SKM-1 treated with dmso at 0.1 percent for 144 hours (cell line): Measurements from ENCODE around the gene STARD13.
A peak's percentile ranks its signal among the peaks of the same experiment; 100 is the strongest.

Source experiments
- DNase-seq: peaks from one replicate; lab custom pipeline; 2025; ENCODE audit not compliant: unreplicated experiment; lab: John Stamatoyannopoulos, UW

The STARD13 gene

DNA sequence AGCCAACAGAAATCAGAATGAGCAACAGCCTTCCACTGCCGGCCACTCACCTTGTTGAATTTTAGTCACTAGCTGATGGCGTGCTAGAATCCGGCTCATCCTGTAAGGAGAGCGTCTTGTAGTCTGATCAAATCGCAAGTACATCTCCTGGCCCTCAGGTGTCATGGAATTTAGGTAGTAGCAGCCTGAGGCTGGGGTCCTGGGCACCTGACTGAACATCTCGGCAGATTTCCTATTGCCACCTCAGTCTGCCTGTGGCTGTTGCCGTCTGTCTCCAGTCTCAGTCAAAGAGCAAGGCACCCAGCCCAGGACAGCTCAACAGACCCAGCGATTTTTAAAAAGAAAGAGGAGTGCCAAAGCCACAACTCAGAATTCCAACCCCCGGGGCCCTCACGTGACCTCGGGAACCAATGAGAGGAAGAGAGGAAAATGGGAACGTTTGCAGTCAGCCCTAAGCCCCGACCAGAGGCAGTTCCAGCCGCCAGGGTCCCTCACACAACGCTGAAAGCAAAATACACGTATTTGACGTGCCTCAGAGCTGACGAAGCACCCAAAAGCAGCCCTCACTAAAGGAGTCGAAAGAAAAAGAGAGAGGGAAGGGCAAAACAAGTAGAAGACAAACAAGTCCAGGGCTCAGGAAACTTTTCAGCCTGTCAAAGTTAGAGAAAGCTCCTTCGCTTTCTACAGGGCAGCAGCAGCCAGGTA, at the start of gene STARD13:
Gene STARD13 (minus strand): TSS at position 336 of the 705 bp plus-strand sequence. CDS start 117 bp downstream, at position 219.
- DNase-seq: peak; percentile 6

DNA sequence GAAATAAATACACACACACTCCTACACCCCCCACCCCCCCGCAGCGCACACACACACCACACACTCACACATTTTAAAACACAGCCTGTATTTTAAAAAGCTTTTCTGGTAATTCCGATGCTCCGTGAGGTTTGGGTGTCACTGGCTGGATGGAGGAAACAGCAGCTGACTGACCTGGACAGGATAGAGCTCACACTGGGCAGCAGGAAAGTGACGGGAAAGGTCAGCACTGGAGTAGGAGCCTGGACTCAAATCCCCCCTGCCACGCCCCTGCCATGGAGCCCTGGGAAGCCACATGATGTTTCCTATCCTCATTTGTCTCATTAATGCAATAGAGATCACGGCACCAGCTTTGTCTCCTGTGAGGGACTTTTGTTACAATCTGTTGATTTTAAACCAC, 49.3 kb upstream of the STARD13 start:
- no peak for DNase-seq

DNA sequence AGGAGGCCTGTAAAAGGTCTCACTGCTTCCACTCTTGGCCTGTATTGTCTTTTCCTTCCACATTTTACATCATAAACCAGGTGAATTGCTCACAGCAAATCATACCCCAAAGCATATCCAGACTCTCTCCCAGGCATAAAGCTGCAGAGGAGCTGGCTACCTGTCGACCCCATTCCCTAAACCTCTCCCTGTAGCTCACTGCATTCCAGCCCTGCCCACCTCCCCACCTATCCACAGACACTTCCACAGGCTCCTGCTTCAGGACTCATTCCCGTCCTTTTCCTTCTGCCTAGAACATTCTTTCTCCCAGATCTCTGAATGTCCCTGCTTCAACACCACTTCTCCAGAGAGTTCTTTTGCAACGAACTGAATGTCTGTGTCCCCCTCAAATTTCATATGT, 46.4 kb upstream of the STARD13 start:
- no peak for DNase-seq

DNA sequence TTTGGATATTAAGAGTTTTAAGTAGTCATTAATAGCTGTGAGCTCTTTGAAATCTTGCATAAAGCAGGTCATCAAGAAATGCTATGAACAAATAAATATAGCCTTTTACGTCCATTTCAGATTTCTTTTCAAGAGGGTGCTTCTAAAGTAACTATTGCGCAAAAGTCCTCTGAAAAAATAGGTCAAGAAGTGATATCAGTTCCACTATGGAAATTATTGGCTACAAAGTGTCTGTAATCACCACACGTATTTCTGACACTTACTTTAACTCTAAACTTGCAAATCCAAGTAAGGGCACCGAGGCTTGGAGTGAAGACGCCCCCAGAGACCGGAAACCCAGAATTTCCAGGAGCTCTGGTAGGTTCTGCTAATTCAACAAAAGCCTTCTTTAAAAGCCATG, 44.9 kb upstream of the STARD13 start:
- no peak for DNase-seq

DNA sequence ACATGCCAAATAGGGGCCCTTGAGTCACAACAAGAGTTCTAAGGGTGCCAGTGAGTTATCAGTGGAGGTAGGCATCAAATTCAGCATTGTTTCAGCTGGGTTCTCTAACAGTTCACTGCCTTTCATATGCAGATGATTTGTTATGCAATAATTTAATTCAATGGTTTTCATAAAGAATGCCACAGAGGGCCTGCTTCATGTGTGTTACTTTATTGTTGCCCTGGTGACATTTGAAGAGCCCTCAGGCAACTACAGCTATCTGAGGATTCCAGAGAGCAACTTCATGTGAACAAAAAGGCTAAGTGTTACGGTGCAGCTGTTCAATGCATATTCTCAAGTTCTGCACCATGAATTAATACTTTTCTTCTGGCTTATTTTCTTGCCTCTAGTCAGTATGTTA, 43.1 kb upstream of the STARD13 start:
- DNase-seq: no peak

DNA sequence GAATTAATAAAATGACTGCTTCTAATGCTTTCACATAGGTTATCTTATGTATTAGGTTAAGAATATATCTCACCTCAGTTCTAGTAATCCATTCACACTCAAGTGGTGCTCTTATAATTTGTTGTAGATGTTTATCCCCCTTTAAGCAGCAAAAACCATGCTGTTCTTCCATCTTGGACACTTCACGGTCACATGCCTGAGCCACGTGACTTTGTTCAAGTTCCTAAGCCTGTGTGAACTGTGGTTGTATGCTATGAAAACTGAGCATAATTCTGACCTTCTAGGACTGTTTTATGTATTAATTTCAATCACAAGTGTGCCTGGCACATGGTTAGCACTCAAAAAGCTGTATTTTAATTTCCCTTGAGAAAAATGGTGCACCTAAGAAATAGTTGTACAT, 41.2 kb upstream of the STARD13 start:
- no peak for DNase-seq

- DNase-seq: no peak
Observed at GRCh38 chr13:33326246-33326645, 40.7 kb upstream of the STARD13 start.

DNA sequence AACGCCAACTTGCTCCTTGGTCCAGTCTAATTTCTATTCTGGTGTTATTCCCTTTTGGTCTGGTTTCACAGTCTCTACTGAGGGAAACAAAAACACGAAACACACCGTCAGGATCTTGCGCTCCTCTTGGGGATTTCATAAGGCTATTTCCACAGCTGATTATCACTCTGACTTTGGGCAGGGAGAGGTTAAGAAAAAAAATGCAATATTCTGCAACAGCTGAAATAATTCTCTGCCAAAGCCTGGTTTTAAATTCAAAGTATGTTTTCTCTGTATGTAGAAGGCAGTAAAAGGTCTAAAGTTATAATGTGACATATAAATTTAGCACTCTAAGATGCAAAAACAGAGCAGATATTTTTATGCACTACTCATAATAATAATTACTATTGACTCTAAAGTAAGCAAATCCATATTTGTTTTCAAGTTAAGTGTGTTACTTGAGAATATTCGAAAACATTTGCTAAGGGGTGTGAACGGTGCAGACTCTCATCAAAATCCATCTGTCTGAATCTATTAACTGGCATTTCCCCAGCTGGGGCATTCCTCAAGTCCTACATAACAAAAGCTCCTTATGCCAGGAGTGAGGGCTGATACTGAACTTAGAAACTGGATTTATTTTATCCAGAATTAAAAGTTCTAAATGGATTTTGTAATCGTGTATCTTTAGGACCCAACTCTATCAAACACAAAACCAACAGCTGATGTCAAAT, 38.4 kb upstream of the STARD13 start:
- DNase-seq: no peak

GRCh38 chr13:33322965-33323668, 37.6 kb upstream of the STARD13 start:
- DNase-seq: peak; percentile 18

DNA sequence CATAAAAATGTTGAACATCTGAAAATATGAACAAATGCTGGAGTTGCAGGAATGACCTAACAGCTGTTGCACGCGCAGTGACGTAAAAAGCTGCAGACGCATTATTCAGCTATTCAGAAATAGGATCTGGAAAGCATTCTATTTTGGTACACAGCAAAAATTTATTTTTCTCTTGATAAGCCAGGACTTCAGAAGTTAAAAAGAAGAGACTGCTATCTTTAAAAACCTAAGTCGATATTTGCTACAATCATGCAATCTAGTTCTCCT, 36.9 kb upstream of the STARD13 start:
- no peak for DNase-seq

DNA sequence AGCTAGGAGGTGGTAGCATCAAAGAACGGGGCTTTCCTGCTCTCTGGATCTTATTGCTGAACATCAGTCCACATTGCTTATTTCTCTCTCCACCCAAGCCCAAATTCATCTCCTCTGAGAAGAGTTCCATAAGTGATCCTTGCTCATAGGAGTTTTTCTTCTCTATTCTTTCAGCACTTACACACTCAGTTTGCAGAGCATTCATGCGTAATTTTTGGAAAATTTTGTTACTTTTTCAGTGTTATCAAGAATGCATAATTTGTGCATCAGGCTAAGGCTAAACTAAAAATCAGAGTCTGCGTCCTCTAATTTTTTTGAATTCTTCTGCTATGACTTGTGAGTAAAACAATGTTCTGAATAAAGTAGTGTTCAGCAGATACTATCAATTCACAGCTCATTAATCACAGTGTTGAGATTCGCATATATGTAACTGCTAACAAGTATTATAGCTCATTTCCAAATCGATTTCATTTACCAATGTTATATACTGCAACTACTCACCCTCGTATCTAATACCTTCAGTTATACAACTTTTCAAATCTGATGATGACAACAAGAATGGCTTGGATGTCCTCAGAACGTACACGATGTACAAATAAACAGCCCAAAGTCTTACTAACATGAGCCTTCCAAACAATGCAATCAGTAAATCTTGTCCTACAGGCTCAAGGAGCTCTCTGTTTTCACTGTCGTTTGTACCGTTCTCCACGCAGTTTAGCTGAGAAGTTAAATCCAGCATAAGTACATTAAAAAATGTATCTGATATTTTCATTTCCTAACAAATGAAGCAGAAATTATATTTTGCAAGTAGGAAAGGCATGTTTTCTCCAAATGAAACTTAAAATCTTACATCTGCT, 36.4 kb upstream of the STARD13 start:
- DNase-seq: no peak

GRCh38 chr13:33319859-33320258, 34.3 kb upstream of the STARD13 start:
- DNase-seq: no peak

DNA sequence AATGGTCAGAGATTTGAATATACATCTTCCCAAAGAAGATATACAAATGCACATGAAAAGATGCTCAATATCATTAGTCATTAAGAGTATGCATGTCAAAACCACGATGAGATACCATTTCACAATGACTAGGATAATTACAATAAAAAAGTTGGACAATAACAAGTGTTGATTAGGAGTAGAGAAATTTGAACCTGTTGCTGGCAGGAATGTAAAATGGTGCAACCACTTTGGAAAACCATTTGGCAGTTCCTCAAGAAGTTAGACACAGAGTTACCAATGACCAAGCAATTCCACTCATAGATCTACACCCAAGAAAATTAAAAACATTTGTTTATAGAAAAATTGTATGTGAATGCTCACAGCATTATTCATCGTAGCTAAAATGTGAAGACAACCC, 33.2 kb upstream of the STARD13 start:
- no peak for DNase-seq

DNA sequence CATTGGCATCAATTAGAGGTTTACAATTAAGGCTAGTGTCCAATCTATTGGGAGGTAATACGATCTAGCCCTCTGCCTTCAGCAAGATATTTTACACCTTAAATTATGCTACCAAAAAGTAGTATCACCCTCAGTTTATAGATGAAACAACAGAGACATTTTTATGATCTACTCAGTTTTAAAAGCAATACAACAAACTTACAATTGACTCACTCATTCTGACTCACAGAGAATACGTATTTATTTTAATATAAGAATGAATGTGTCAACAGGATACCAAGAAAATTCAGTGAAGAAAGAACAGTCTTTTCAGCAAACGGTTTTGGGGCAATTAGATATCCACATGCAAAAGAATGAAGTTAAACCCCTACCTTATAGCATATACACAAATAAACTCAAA, 32.5 kb upstream of the STARD13 start:
- no peak for DNase-seq

DNA sequence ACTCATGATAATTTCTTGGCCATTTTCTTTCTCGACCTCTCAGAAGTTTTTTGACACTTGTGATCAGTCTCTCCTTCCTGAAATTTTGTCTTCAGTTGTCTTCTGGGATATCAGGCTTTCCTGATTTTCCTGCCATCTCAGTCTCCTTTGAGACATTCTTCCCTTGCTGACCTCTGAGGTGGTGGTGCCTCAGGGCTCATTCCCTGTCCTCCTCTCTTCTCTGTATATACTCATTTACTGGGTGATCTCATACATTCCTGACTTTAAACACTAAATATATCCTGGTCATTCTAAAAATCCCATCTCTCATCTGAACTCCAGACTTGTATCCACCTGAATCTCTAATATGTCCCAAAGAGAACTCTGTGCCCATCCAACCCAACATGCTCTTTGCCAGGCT, 31.3 kb upstream of the STARD13 start:
- DNase-seq: no peak

- DNase-seq: no peak
Observed at GRCh38 chr13:33313504-33313903, 27.9 kb upstream of the STARD13 start.

DNA sequence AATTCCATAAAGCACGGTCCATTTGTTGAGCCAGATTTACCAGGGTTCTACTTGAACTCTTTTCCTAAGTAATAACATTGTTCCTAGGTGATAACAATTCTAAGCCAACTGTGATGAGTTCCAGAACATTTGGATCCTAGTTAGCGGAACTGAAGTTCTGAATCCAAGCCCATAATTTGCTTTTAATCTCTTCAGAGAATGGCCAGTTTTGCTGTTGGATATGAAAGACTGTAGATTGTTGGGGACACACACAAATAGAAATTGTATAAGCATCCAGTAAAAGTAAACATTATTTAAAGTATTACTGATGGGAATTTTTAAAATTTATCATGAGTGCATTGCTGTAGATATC, 27.3 kb upstream of the STARD13 start:
- no peak for DNase-seq

DNA sequence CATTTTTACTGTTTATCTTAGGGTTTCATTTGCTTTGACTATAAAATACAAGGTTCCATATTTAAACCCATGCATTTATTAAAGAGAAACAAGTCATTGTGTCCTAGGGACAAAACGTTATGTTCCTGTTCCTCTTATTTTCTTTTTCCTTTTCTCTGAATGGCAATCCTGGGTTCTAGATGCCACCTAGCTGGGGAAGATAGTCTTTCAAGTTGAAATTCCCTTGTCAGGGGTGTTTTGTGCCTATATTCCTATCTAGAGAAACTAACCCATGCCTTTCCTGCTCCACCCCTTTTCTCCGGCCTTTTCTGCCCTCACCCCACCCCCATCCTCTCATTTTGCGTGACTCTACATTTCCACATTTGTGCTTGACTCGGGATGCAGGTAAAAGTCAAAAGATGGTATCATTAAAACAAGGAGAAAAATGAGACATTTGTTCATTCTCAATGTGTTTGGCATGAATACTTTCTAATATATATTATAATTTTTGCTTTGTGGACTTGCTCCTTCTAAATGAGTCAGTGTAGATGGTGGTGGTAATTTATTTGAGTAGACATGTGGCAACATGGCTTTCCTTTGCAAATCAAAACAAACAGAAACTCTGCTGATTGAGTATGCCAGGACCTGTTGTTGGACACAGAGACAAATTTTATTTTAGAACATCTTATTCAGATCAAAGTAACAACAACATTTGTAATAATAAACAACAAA, 26.8 kb upstream of the STARD13 start:
- DNase-seq: no peak

GRCh38 chr13:33311040-33311439, 25.5 kb upstream of the STARD13 start:
- no peak for DNase-seq

GRCh38 chr13:33310245-33311038, 24.9 kb upstream of the STARD13 start:
- DNase-seq: no peak
